Adipocyte (in vitro differentiated cells): ENCODE measurements around the gene SYCP2.
"Not testable (repeated sequence)": the region's sequence is repeated elsewhere in the genome, so short reads cannot be mapped to it uniquely, and the experiment has no call there.

Source experiments
- DNase-seq: peaks from one replicate; pipeline ENCODE4 v3.0.0-alpha.2; 2015; ENCODE audit warnings: low read depth
- H3K27me3 ChIP-seq: replicated peaks from 2 replicates; pipeline ENCODE4 v1.7.0; 2013; ENCODE audit warnings: mild to moderate bottlenecking, low read length, moderate library complexity; ENCODE audit not compliant: control insufficient read depth, insufficient read depth
- H3K36me3 ChIP-seq: 2 replicates; pipeline ENCODE4 v1.7.0; 2013; ENCODE audit warnings: low read length, mild to moderate bottlenecking, moderate library complexity; ENCODE audit not compliant: control insufficient read depth, insufficient read depth, severe bottlenecking
- H3K4me1 ChIP-seq: 2 replicates; pipeline ENCODE4 v1.7.0; 2013; ENCODE audit warnings: mild to moderate bottlenecking, low read length, moderate library complexity; ENCODE audit not compliant: control insufficient read depth, insufficient read depth
- H3K4me3 ChIP-seq: 2 replicates; pipeline ENCODE4 v1.7.0; 2013; ENCODE audit warnings: mild to moderate bottlenecking, low read length, moderate library complexity
- H3K9ac ChIP-seq: 2 replicates; pipeline ENCODE4 v1.7.0; 2013; ENCODE audit warnings: mild to moderate bottlenecking, low read length, moderate library complexity
- H3K9me3 ChIP-seq: 2 replicates; pipeline ENCODE4 v1.7.0; 2013; ENCODE audit warnings: mild to moderate bottlenecking, low read length, moderate library complexity; ENCODE audit not compliant: control insufficient read depth

Gene SYCP2

GRCh38 chr20:59861401-59861800 is 72.0 kb downstream of the SYCP2 start:
- DNase-seq, result no peak
- no peaks in the 10 kb centered on the region for H3K36me3 ChIP-seq
- H3K27me3 ChIP-seq, result no peaks in the 10 kb centered on the region
- H3K9me3 ChIP-seq, result peaks cover 19% of the 10 kb centered on the region
- no peak overlapping the region for H3K9ac ChIP-seq
- no peaks in the 10 kb centered on the region for H3K4me1 ChIP-seq
- no peak overlapping the region for H3K4me3 ChIP-seq

- H3K9me3 ChIP-seq, result peaks cover 19% of the 10 kb centered on the region
- no peak overlapping the region for H3K9ac ChIP-seq
- no peak overlapping the region for H3K4me3 ChIP-seq
- no peaks in the 10 kb centered on the region for H3K4me1 ChIP-seq
- DNase-seq, result no peak
- no peaks in the 10 kb centered on the region for H3K27me3 ChIP-seq
- H3K36me3 ChIP-seq, result no peaks in the 10 kb centered on the region
Observed at GRCh38 chr20:59858425-59858824, 75.0 kb downstream of the SYCP2 start.

GRCh38 chr20:59857966-59858365 is 75.5 kb downstream of the SYCP2 start:
- Histone ChIP-seq H3K4me1 (no peaks in the 10 kb centered on the region), H3K4me3 (no peak overlapping the region)
- DNase-seq, result no peak

GRCh38 chr20:59856941-59857340 is 76.5 kb downstream of the SYCP2 start:
- not testable (repeated sequence) for H3K27me3 ChIP-seq, H3K36me3 ChIP-seq, H3K4me3 ChIP-seq, H3K9ac ChIP-seq, H3K4me1 ChIP-seq, DNase-seq
- H3K9me3 ChIP-seq, result peaks cover 19% of the 10 kb centered on the region

More at GRCh38 chr20:59857966-59858365, 75.5 kb downstream of the SYCP2 start:
- Histone ChIP-seq H3K9ac (no peak overlapping the region), H3K36me3 (no peaks in the 10 kb centered on the region), H3K27me3 (no peaks in the 10 kb centered on the region), H3K9me3 (peaks cover 19% of the 10 kb centered on the region)

GRCh38 chr20:59856526-59856925 is 76.9 kb downstream of the SYCP2 start:
- H3K4me1 ChIP-seq, DNase-seq, H3K27me3 ChIP-seq, H3K9ac ChIP-seq, H3K36me3 ChIP-seq, H3K4me3 ChIP-seq: not testable (repeated sequence)
- peaks cover 19% of the 10 kb centered on the region for H3K9me3 ChIP-seq

- H3K4me1 ChIP-seq, result no peaks in the 10 kb centered on the region
- peak; percentile 71 for DNase-seq
- H3K9me3 ChIP-seq, result no peaks in the 10 kb centered on the region
- H3K4me3 ChIP-seq, result no peak overlapping the region
- no peaks in the 10 kb centered on the region for H3K36me3 ChIP-seq
- no peak overlapping the region for H3K9ac ChIP-seq
- H3K27me3 ChIP-seq, result no peaks in the 10 kb centered on the region
Observed at GRCh38 chr20:59850018-59850641, 83.3 kb downstream of the SYCP2 start.

- no peak for DNase-seq
- Histone ChIP-seq H3K4me1 (no peaks in the 10 kb centered on the region), H3K9ac (no peak overlapping the region), H3K9me3 (no peaks in the 10 kb centered on the region), H3K36me3 (no peaks in the 10 kb centered on the region), H3K27me3 (peaks cover 4% of the 10 kb centered on the region), H3K4me3 (no peak overlapping the region)
Observed at GRCh38 chr20:59848182-59848581, 85.3 kb downstream of the SYCP2 start.

- Histone ChIP-seq H3K4me1 (no peaks in the 10 kb centered on the region), H3K4me3 (no peak overlapping the region), H3K9me3 (no peaks in the 10 kb centered on the region), H3K9ac (no peak overlapping the region), H3K36me3 (no peaks in the 10 kb centered on the region), H3K27me3 (peaks cover 12% of the 10 kb centered on the region)
- no peak for DNase-seq
Observed at GRCh38 chr20:59845472-59845871, 88.0 kb downstream of the SYCP2 start.

- Histone ChIP-seq H3K9ac (no peak overlapping the region), H3K27me3 (peaks cover 52% of the 10 kb centered on the region), H3K4me3 (no peak overlapping the region)
Observed at GRCh38 chr20:59839400-59839799, 94.0 kb downstream of the SYCP2 start.

GRCh38 chr20:59837623-59838394 is 95.6 kb downstream of the SYCP2 start:
- peaks cover 61% of the 10 kb centered on the region for H3K27me3 ChIP-seq
- no peak for DNase-seq
- H3K9me3 ChIP-seq, result no peaks in the 10 kb centered on the region

More at GRCh38 chr20:59839400-59839799, 94.0 kb downstream of the SYCP2 start:
- no peaks in the 10 kb centered on the region for H3K9me3 ChIP-seq
- no peak for DNase-seq
- H3K36me3 ChIP-seq, result no peaks in the 10 kb centered on the region
- peaks cover 14% of the 10 kb centered on the region for H3K4me1 ChIP-seq

GRCh38 chr20:59836767-59837166 is 96.7 kb downstream of the SYCP2 start:
- H3K27me3 ChIP-seq, result peaks cover 66% of the 10 kb centered on the region
- H3K9ac ChIP-seq, result no peak overlapping the region
- no peak for DNase-seq
- no peaks in the 10 kb centered on the region for H3K9me3 ChIP-seq
- peaks cover 14% of the 10 kb centered on the region for H3K4me1 ChIP-seq
- H3K4me3 ChIP-seq, result no peak overlapping the region
- H3K36me3 ChIP-seq, result no peaks in the 10 kb centered on the region

More at GRCh38 chr20:59837623-59838394, 95.6 kb downstream of the SYCP2 start:
- Histone ChIP-seq H3K4me3 (no peak overlapping the region), H3K4me1 (peaks cover 14% of the 10 kb centered on the region), H3K9ac (no peak overlapping the region), H3K36me3 (no peaks in the 10 kb centered on the region)
